ENCODE results near the gene SLC4A3.

Gene SLC4A3

DNA sequence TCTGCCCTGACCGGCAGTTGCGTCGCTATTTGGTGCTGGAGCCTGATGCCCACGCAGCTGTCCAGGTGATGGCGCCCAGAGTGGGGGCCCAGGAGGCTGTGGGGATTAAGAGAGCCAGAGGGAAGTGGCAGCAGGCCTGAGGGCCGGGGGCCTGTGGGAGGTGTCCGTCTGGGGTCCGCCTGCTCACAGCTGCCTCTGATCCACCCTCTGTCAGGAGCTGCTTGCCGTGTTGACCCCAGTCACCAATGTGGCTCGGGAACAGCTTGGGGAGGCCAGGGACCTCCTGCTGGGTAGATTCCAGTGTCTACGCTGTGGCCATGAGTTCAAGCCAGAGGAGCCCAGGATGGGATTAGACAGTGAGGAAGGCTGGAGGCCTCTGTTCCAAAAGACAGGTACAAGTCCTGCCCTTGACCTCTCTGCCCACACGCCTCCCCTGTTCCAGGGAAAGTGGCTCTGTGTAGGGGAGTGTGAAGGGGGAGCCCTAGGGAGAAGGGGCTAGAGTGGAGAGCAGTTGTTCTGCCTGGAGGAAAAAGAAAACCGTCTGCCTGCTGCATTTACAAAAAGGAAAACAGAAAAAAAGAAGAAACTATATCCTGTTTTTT, 18.2 kb upstream of the SLC4A3 start:
- no peak overlapping the region for H3K27ac ChIP-seq
- TF ChIP-seq, protein P1, sequence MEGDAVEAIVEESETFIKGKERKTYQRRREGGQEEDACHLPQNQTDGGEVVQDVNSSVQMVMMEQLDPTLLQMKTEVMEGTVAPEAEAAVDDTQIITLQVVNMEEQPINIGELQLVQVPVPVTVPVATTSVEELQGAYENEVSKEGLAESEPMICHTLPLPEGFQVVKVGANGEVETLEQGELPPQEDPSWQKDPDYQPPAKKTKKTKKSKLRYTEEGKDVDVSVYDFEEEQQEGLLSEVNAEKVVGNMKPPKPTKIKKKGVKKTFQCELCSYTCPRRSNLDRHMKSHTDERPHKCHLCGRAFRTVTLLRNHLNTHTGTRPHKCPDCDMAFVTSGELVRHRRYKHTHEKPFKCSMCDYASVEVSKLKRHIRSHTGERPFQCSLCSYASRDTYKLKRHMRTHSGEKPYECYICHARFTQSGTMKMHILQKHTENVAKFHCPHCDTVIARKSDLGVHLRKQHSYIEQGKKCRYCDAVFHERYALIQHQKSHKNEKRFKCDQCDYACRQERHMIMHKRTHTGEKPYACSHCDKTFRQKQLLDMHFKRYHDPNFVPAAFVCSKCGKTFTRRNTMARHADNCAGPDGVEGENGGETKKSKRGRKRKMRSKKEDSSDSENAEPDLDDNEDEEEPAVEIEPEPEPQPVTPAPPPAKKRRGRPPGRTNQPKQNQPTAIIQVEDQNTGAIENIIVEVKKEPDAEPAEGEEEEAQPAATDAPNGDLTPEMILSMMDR (conservative IDR thresholded peaks at IDR 0.05), result no peak

- no peak overlapping the region for H3K27ac ChIP-seq
- TF ChIP-seq, protein P1 (conservative IDR thresholded peaks at IDR 0.05), result no peak
These were observed 16.1 kb upstream of the SLC4A3 start for GRCh38 chr2:219611306-219611705.

DNA sequence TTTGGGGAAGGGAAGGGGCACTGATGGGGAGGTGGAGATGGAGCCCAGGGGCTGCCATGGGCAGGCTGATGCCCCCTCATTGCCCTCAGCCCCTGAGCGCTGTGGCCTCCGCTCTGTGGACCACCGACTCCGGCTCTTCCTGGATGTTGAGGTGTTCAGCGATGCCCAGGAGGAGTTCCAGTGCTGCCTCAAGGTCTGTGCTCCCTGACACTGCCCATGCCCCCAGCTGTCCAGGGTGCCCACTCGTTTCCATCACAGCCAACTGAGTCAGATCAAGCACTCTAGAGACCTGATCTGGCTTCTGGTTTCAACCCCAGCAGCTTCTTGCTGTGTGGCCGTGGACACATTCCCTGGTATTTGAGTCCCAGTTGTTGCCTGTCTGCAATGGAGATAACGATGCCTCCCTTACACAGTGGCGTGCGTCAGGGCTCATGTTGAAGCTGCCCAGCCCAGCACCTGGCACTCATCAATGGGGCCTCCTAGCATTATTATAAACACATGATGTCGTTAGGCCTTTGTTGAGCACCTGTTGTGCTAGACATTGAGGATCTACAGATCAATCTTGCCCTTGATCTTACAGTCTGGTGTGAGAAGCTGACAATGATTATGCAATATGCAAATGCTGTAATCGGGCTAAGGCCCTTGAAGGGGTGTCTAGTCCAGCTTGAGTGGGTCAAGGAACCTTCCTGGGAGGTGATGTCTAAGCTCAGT, 15.4 kb upstream of the SLC4A3 start:
- TF ChIP-seq, protein P1 (conservative IDR thresholded peaks at IDR 0.05), result no peak
- no peak overlapping the region for H3K27ac ChIP-seq

DNA sequence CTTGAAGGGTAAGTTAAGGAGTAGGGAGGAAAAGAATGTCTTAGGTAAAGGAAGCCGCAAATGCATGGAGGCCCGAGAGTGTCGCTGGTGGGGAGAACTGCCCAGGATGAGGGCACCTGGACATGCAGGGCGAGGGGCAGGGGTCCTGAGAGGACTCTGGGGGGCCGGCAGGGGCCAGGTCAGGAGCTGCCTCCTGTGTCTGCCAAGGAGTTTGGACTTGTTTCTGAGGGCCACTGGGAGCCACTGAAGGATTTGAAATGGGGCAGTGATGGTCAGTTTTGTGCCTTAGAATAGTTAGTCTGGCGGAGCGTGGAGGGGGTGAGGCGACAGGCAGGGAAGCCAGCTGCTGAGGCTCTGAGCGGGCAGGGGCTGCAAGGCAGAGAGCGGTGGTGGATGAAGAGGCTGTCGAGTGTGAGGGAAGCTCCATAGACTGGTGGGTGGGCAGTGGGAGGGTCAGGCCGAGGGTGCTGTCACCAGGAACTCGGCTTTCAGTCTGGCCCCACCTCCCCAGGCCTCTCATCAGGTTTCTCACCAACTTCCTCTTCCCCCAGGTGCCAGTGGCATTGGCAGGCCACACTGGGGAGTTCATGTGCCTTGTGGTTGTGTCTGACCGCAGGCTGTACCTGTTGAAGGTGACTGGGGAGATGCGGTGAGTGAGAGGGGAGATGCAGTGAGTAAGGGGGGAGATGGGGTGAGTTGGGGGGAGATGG, 14.7 kb upstream of the SLC4A3 start:
- TF ChIP-seq, protein P1 (conservative IDR thresholded peaks at IDR 0.05), result no peak
- no peak overlapping the region for H3K27ac ChIP-seq

- no peak overlapping the region for H3K27ac ChIP-seq
- TF ChIP-seq, protein P1 (conservative IDR thresholded peaks at IDR 0.05), result no peak
These were observed 13.9 kb upstream of the SLC4A3 start for GRCh38 chr2:219613461-219614070.

GRCh38 chr2:219614076-219614860, 13.2 kb upstream of the SLC4A3 start:
- TF ChIP-seq, protein P1 (conservative IDR thresholded peaks at IDR 0.05), result no peak
- H3K27ac ChIP-seq, result no peak overlapping the region

Measured in VCaP (cell line).